GM19043 (cell line): ENCODE data around the gene TATDN2.

Experiments used
- ATAC-seq: cut with Tn5 transposase; IDR thresholded peaks from one replicate; pipeline ENCODE4 v1.9.1; 2021; ENCODE audit warnings: low read depth; ENCODE audit not compliant: unreplicated experiment

TATDN2 gene

GRCh38 chr3:10248184-10248983 lies at the start of gene TATDN2:
TSS of gene TATDN2 (plus strand) at chr3:10248459. CDS start at chr3:10249201, 742 bp downstream.
- ATAC-seq: peak; percentile 93

GRCh38 chr3:10198761-10199649 lies 49.3 kb upstream of the TATDN2 start:
- peak; percentile 79 for ATAC-seq

GRCh38 chr3:10204921-10205320 lies 43.3 kb upstream of the TATDN2 start:
- ATAC-seq: no peak

GRCh38 chr3:10205451-10206165 lies 42.7 kb upstream of the TATDN2 start:
- no peak for ATAC-seq

GRCh38 chr3:10206166-10206511 lies 42.1 kb upstream of the TATDN2 start:
- no peak for ATAC-seq

- ATAC-seq: no peak
These were observed 35.0 kb upstream of the TATDN2 start for GRCh38 chr3:10213156-10213792.

- ATAC-seq: no peak
These were observed 32.5 kb upstream of the TATDN2 start for GRCh38 chr3:10215578-10216368.

GRCh38 chr3:10217359-10217758 lies 30.9 kb upstream of the TATDN2 start:
- ATAC-seq: no peak

GRCh38 chr3:10219737-10220136 lies 28.5 kb upstream of the TATDN2 start:
- no peak for ATAC-seq

- ATAC-seq: peak; percentile 67
These were observed 24.3 kb upstream of the TATDN2 start for GRCh38 chr3:10223676-10224639.

GRCh38 chr3:10224794-10225665 lies 23.2 kb upstream of the TATDN2 start:
- peak; percentile 31 for ATAC-seq

- ATAC-seq: no peak
These were observed 22.0 kb upstream of the TATDN2 start for GRCh38 chr3:10226293-10226692.

GRCh38 chr3:10228248-10228950 lies 19.9 kb upstream of the TATDN2 start:
- ATAC-seq: no peak

- no peak for ATAC-seq
These were observed 18.7 kb upstream of the TATDN2 start for GRCh38 chr3:10229576-10229975.

GRCh38 chr3:10232137-10232536 lies 16.1 kb upstream of the TATDN2 start:
- no peak for ATAC-seq

- ATAC-seq: no peak
These were observed 14.3 kb upstream of the TATDN2 start for GRCh38 chr3:10233988-10234387.
